ENCODE measurements around the gene CRIP2.
A peak's percentile ranks its signal among the peaks of the same experiment; 100 is the strongest.

Gene CRIP2

GRCh38 chr14:105476831-105477659 lies 2.4 kb downstream of the CRIP2 start:
- Histone ChIP-seq H3K4me1 (ENCODE audit: control insufficient read depth in 2 of 2, insufficient read depth in 2 of 2, low read length in 2 of 2) (peaks cover 31 to 35% of the 10 kb centered on the region in 2 donors), H3K9ac (ENCODE audit: low read depth in 1 of 2, low read length in 2 of 2) (no peak overlapping the region), H3K27me3 (ENCODE audit: control insufficient read depth in 2 of 2, insufficient read depth in 2 of 2, low read length in 2 of 2) (peaks cover 22 to 30% of the 10 kb centered on the region in 2 donors), H3K9me3 (ENCODE audit: control insufficient read depth in 2 of 2, low read length in 2 of 2) (no peaks in the 10 kb centered on the region), H3K36me3 (ENCODE audit: control insufficient read depth in 2 of 2, insufficient read depth in 2 of 2, low read length in 2 of 2) (no peaks in the 10 kb centered on the region), H3K4me3 (ENCODE audit: low read length in 2 of 2) (peak overlapping the region; percentile 60 to 62), H3K27ac (ENCODE audit: low read depth in 2 of 2, low read length in 2 of 2) (peak overlapping the region; percentile 34 to 80)

GRCh38 chr14:105477660-105478397 lies 3.2 kb downstream of the CRIP2 start:
- Histone ChIP-seq H3K4me1 (ENCODE audit: control insufficient read depth in 2 of 2, insufficient read depth in 2 of 2, low read length in 2 of 2) (peaks cover 39 to 42% of the 10 kb centered on the region in 2 donors), H3K4me3 (ENCODE audit: low read length in 2 of 2) (no peak overlapping the region)

GRCh38 chr14:105478398-105479251 lies 4.0 kb downstream of the CRIP2 start:
- H3K27ac ChIP-seq (ENCODE audit: low read depth in 2 of 2, low read length in 2 of 2): no peak overlapping the region
- no peaks in the 10 kb centered on the region for H3K36me3 ChIP-seq (ENCODE audit: control insufficient read depth in 2 of 2, insufficient read depth in 2 of 2, low read length in 2 of 2)
- H3K9me3 ChIP-seq (ENCODE audit: control insufficient read depth in 2 of 2, low read length in 2 of 2): no peaks in the 10 kb centered on the region
- H3K4me1 ChIP-seq (ENCODE audit: control insufficient read depth in 2 of 2, insufficient read depth in 2 of 2, low read length in 2 of 2): peaks cover 40 to 46% of the 10 kb centered on the region in 2 donors
- H3K9ac ChIP-seq (ENCODE audit: low read depth in 1 of 2, low read length in 2 of 2): no peak overlapping the region
- H3K4me3 ChIP-seq (ENCODE audit: low read length in 2 of 2): no peak overlapping the region
- peaks cover 22 to 27% of the 10 kb centered on the region in 2 donors for H3K27me3 ChIP-seq (ENCODE audit: control insufficient read depth in 2 of 2, insufficient read depth in 2 of 2, low read length in 2 of 2)

More at GRCh38 chr14:105477660-105478397, 3.2 kb downstream of the CRIP2 start:
- Histone ChIP-seq H3K9ac (ENCODE audit: low read depth in 1 of 2, low read length in 2 of 2) (no peak overlapping the region), H3K9me3 (ENCODE audit: control insufficient read depth in 2 of 2, low read length in 2 of 2) (no peaks in the 10 kb centered on the region), H3K36me3 (ENCODE audit: control insufficient read depth in 2 of 2, insufficient read depth in 2 of 2, low read length in 2 of 2) (no peaks in the 10 kb centered on the region), H3K27ac (ENCODE audit: low read depth in 2 of 2, low read length in 2 of 2) (peak overlapping the region in 1 of 2 donors; percentile 80), H3K27me3 (ENCODE audit: control insufficient read depth in 2 of 2, insufficient read depth in 2 of 2, low read length in 2 of 2) (peaks cover 22 to 30% of the 10 kb centered on the region in 2 donors)

GRCh38 chr14:105479431-105480158 lies 5.0 kb downstream of the CRIP2 start:
- H3K27ac ChIP-seq (ENCODE audit: low read depth in 2 of 2, low read length in 2 of 2): no peak overlapping the region
- H3K4me3 ChIP-seq (ENCODE audit: low read length in 2 of 2): no peak overlapping the region
- no peaks in the 10 kb centered on the region for H3K36me3 ChIP-seq (ENCODE audit: control insufficient read depth in 2 of 2, insufficient read depth in 2 of 2, low read length in 2 of 2)
- H3K27me3 ChIP-seq (ENCODE audit: control insufficient read depth in 2 of 2, insufficient read depth in 2 of 2, low read length in 2 of 2): peaks cover 22 to 27% of the 10 kb centered on the region in 2 donors
- H3K9me3 ChIP-seq (ENCODE audit: control insufficient read depth in 2 of 2, low read length in 2 of 2): no peaks in the 10 kb centered on the region
- H3K4me1 ChIP-seq (ENCODE audit: control insufficient read depth in 2 of 2, insufficient read depth in 2 of 2, low read length in 2 of 2): peaks cover 46 to 51% of the 10 kb centered on the region in 2 donors
- H3K9ac ChIP-seq (ENCODE audit: low read depth in 1 of 2, low read length in 2 of 2): no peak overlapping the region

- H3K4me1 ChIP-seq (ENCODE audit: control insufficient read depth in 2 of 2, insufficient read depth in 2 of 2, low read length in 2 of 2): peaks cover 50 to 54% of the 10 kb centered on the region in 2 donors
- no peak overlapping the region for H3K9ac ChIP-seq (ENCODE audit: low read depth in 1 of 2, low read length in 2 of 2)
- H3K27ac ChIP-seq (ENCODE audit: low read depth in 2 of 2, low read length in 2 of 2): peak overlapping the region in 1 of 2 donors; percentile 67
- H3K36me3 ChIP-seq (ENCODE audit: control insufficient read depth in 2 of 2, insufficient read depth in 2 of 2, low read length in 2 of 2): no peaks in the 10 kb centered on the region
- H3K4me3 ChIP-seq (ENCODE audit: low read length in 2 of 2): no peak overlapping the region
- no peaks in the 10 kb centered on the region for H3K9me3 ChIP-seq (ENCODE audit: control insufficient read depth in 2 of 2, low read length in 2 of 2)
- H3K27me3 ChIP-seq (ENCODE audit: control insufficient read depth in 2 of 2, insufficient read depth in 2 of 2, low read length in 2 of 2): peaks cover 22 to 25% of the 10 kb centered on the region in 2 donors
Observed at GRCh38 chr14:105480199-105480746, 5.7 kb downstream of the CRIP2 start.

GRCh38 chr14:105480807-105481801 lies 6.5 kb downstream of the CRIP2 start:
- Histone ChIP-seq H3K9ac (ENCODE audit: low read depth in 1 of 2, low read length in 2 of 2) (peak overlapping the region; percentile 82 to 91), H3K36me3 (ENCODE audit: control insufficient read depth in 2 of 2, insufficient read depth in 2 of 2, low read length in 2 of 2) (no peaks in the 10 kb centered on the region), H3K27me3 (ENCODE audit: control insufficient read depth in 2 of 2, insufficient read depth in 2 of 2, low read length in 2 of 2) (peaks cover 17 to 19% of the 10 kb centered on the region in 2 donors), H3K4me1 (ENCODE audit: control insufficient read depth in 2 of 2, insufficient read depth in 2 of 2, low read length in 2 of 2) (peaks cover 57 to 61% of the 10 kb centered on the region in 2 donors), H3K9me3 (ENCODE audit: control insufficient read depth in 2 of 2, low read length in 2 of 2) (no peaks in the 10 kb centered on the region), H3K27ac (ENCODE audit: low read depth in 2 of 2, low read length in 2 of 2) (peak overlapping the region; percentile 94 to 99), H3K4me3 (ENCODE audit: low read length in 2 of 2) (peak overlapping the region; percentile 57 to 73)

GRCh38 chr14:105481886-105482457 lies 7.4 kb downstream of the CRIP2 start:
- H3K4me1 ChIP-seq (ENCODE audit: control insufficient read depth in 2 of 2, insufficient read depth in 2 of 2, low read length in 2 of 2): peaks cover 56 to 61% of the 10 kb centered on the region in 2 donors
- no peaks in the 10 kb centered on the region for H3K36me3 ChIP-seq (ENCODE audit: control insufficient read depth in 2 of 2, insufficient read depth in 2 of 2, low read length in 2 of 2)
- H3K9ac ChIP-seq (ENCODE audit: low read depth in 1 of 2, low read length in 2 of 2): peak overlapping the region; percentile 61 to 69
- H3K27me3 ChIP-seq (ENCODE audit: control insufficient read depth in 2 of 2, insufficient read depth in 2 of 2, low read length in 2 of 2): peaks cover 9 to 14% of the 10 kb centered on the region in 2 donors
- peak overlapping the region; percentile 94 to 99 for H3K27ac ChIP-seq (ENCODE audit: low read depth in 2 of 2, low read length in 2 of 2)
- no peaks in the 10 kb centered on the region for H3K9me3 ChIP-seq (ENCODE audit: control insufficient read depth in 2 of 2, low read length in 2 of 2)
- H3K4me3 ChIP-seq (ENCODE audit: low read length in 2 of 2): peak overlapping the region; percentile 20 to 33

GRCh38 chr14:105482486-105483110 lies 8.0 kb downstream of the CRIP2 start:
- Histone ChIP-seq H3K27me3 (ENCODE audit: control insufficient read depth in 2 of 2, insufficient read depth in 2 of 2, low read length in 2 of 2) (peaks cover 7 to 10% of the 10 kb centered on the region in 2 donors), H3K9me3 (ENCODE audit: control insufficient read depth in 2 of 2, low read length in 2 of 2) (no peaks in the 10 kb centered on the region), H3K4me1 (ENCODE audit: control insufficient read depth in 2 of 2, insufficient read depth in 2 of 2, low read length in 2 of 2) (peaks cover 56 to 59% of the 10 kb centered on the region in 2 donors), H3K27ac (ENCODE audit: low read depth in 2 of 2, low read length in 2 of 2) (peak overlapping the region; percentile 94 to 99), H3K9ac (ENCODE audit: low read depth in 1 of 2, low read length in 2 of 2) (peak overlapping the region; percentile 61 to 69), H3K36me3 (ENCODE audit: control insufficient read depth in 2 of 2, insufficient read depth in 2 of 2, low read length in 2 of 2) (no peaks in the 10 kb centered on the region), H3K4me3 (ENCODE audit: low read length in 2 of 2) (peak overlapping the region in 1 of 2 donors; percentile 33)

Measured in mucosa of rectum (tissue), 2 donors.